Fibroblast of mammary gland (primary cell): ENCODE results near the gene NTN1.

ENCODE experiments used
- DNase-seq: peaks from one replicate; pipeline ENCODE4 v3.0.0-alpha.2; 2010; ENCODE audit warnings: low read depth
- H3K4me3 ChIP-seq: 2 replicates; pipeline ENCODE4 v1.5.1; 2011; ENCODE audit warnings: low read depth, mild to moderate bottlenecking, low read length, moderate library complexity; ENCODE audit not compliant: control insufficient read depth
- TF ChIP-seq, protein P1 (sequence below): conservative IDR thresholded peaks from 2 replicates; pipeline ENCODE4 v1.5.1; 2011; ENCODE audit warnings: low read depth, low read length, inconsistent platforms; ENCODE audit not compliant: control insufficient read depth, insufficient read depth

NTN1 gene

DNA sequence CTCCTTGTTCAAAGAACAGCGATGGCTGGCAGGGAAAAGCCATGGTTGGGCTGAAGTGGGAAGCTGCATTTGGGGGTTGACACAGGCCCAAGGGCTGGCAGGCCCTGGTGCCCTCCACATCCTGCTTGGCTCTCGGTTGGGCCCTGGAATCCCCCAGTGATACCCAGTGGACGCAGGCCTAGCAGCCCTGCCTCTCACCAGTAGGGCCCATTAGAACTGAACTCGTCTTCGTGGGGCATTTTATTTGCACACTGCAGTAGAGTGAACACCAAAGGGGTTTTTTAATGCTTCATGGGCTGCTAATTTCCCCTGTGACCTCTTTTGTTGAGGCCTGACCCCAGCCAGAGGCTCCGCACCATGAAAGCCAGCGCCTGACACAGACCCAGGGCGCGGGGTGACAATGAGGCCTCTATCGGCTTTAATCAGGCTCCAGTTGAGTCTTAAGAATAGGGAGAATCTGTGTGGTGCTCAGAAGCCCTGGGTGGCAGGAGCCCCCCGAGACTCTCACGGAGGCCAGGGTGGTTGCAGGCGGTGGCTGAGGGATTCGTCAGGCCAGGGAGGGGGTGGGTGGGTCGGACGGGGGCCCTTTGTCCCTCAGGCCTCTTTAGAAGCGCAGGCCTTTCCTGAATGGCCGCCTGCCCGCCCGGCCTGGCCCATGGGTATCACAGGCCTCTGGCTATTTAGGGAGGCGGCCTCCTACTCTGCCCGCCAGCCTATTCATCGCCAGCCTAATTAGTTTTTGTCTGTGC lies 199.3 kb downstream of the NTN1 start:
- TF ChIP-seq, protein P1, sequence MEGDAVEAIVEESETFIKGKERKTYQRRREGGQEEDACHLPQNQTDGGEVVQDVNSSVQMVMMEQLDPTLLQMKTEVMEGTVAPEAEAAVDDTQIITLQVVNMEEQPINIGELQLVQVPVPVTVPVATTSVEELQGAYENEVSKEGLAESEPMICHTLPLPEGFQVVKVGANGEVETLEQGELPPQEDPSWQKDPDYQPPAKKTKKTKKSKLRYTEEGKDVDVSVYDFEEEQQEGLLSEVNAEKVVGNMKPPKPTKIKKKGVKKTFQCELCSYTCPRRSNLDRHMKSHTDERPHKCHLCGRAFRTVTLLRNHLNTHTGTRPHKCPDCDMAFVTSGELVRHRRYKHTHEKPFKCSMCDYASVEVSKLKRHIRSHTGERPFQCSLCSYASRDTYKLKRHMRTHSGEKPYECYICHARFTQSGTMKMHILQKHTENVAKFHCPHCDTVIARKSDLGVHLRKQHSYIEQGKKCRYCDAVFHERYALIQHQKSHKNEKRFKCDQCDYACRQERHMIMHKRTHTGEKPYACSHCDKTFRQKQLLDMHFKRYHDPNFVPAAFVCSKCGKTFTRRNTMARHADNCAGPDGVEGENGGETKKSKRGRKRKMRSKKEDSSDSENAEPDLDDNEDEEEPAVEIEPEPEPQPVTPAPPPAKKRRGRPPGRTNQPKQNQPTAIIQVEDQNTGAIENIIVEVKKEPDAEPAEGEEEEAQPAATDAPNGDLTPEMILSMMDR: no peak
- H3K4me3 ChIP-seq: no peak overlapping the region
- no peak for DNase-seq

DNA sequence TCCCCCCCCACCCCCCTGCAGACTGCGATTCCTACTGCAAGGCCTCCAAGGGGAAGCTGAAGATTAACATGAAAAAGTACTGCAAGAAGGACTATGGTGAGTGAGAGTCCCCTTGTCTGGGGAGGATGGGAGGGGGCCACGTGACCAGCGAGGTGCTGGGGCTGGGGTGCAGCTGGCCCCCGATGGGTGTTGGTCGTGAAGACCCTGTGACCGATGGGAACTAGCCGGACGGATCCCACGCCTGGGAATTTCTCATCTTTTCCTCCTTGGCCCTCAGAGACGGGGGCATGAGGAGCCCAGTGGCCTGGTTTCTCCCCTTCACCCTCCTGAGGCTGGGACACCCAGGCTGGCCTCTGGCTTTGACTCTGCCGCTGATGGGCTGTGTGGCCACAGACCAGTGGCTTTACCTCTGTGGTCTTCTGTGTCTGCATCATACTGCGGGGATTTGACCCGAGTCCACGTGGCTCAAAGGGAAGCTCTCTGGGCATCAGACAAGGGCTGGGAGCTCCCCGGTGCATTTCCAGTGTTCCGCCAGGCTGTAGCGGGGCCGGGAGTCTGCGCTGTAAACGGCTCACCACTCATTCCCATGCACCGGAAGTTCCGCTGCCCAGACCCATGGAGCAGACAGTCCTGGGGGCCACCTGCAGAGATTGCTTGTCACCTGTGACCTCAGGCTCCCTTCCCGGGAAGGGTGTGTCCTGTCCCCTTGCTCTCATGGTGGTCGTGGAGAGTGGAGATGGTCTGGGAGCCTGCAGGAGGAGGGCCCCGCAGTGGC lies 200.0 kb downstream of the NTN1 start:
- no peak for DNase-seq
- TF ChIP-seq, protein P1: no peak
- H3K4me3 ChIP-seq: no peak overlapping the region

DNA sequence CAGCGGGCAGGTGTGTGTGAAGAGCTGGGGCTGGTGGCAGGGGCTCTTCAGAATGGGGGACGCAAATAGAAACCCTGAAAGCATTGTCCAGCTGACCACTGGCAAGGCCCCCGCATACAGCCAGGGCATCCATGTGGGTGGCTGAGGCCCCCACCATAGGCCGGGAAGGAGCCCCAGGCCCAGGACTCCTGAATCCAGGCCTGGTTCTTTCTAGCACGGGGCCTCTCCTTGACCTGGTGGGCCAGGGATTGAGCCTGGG lies 200.5 kb downstream of the NTN1 start:
- DNase-seq: no peak
- H3K4me3 ChIP-seq: no peak overlapping the region
- TF ChIP-seq, protein P1: no peak

DNA sequence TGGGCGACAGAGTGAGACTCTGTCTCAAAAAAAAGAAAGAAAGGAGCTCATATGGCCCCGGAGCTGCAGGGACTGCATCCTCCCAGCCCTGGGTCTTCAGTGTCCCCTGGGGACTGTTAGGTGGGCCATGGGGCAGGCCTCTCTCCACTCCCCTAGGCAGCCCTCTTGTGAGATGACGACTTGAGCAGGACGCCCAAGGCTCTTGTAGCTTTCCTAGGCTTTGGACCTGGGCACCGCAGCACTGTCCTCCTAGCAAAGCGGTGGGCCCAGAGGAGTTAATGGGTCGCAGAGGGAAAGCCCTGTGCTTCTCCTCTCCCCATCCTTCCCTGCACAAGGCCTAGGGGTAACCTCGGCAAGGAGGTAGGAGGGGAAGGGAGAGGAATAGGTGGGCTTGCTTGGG lies 202.2 kb downstream of the NTN1 start:
- no peak for DNase-seq
- TF ChIP-seq, protein P1: no peak
- H3K4me3 ChIP-seq: no peak overlapping the region

DNA sequence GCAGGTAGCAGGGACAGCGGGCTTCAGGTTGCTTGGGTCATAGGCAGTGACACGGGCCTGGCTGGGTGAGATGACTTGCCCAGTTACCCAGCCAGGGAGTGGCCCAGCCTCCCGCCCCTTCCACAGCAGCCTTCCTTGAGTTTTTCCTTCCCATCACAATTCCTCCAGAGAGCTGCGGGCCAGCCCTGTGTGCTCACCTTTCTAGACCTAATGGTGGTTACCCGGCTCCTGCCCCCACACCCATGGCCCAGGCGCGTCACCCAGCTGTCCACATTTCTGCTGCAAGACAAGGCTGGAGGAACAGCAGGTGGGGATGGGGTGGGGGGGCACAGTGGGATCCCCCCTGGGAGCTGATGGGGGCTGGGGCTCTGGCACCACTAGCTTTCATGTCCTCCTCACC lies 203.2 kb downstream of the NTN1 start:
- no peak for DNase-seq
- TF ChIP-seq, protein P1: no peak
- no peak overlapping the region for H3K4me3 ChIP-seq

DNA sequence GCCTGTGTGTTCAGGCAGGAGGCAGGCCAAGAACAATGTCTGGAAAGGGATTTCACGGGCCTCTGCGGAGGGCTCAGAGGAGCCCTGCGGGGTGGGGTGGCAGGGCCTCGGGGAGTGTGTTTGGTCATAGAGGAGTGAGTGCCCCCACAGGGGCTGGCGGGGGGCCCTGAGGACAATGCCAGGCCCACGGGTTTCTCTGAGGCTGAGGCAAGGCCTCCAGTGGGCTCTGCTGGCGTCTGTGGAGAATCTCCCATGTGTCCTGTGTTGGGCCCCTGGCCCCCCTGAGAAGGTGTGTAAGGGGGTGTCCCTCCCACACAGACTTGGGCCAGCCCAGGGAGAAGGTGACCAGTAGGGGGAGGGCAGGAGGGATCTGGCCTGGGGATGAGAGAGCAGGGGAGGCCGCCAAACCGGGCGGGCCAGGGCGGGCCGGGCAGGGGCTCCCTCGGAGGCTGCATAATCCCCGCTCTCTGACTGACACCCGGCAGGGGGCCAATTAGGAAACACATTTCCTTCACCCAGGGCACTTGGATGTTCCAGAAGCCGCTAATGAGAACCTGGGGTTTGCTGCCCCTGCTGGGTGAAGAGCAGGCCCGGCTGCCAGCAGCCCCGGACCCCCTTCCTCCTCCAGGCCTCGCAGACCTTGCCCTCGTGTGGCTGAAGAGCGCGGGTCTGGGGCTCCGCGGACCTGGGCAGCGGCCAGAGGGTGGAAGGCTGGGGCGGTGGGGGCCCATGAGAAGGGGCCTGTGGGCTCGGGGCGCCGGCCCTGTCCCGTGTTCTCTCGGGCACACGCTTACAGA lies 204.2 kb downstream of the NTN1 start:
- no peak for DNase-seq
- TF ChIP-seq, protein P1: no peak
- H3K4me3 ChIP-seq: no peak overlapping the region
